Stimulated activated memory B cell treated with anti-CD40 and anti-IgM and Interleukin-4, amounts not matched to agents 10 μg/mL and 1 μg/mL and 100 μg/mL, for 72 hours (primary cell): ENCODE measurements around the gene DLG4.

Experiments used
- ATAC-seq: fragments of 150-1000 bp; cut with Tn5 transposase; 2 replicates; pipeline ENCODE4 v1.10.0; 2021
- H3K27ac Mint-ChIP-seq: one replicate; pipeline ENCODE4 v1.8.0; 2022; ENCODE audit warnings: mild to moderate bottlenecking, mixed read lengths
- H3K27me3 Mint-ChIP-seq: one replicate; pipeline ENCODE4 v1.8.0; 2022; ENCODE audit warnings: mixed read lengths
- H3K36me3 Mint-ChIP-seq: one replicate; pipeline ENCODE4 v1.8.0; 2022; ENCODE audit warnings: mixed read lengths
- H3K4me1 Mint-ChIP-seq: one replicate; pipeline ENCODE4 v1.8.0; 2022; ENCODE audit warnings: mixed read lengths
- H3K4me3 Mint-ChIP-seq: one replicate; pipeline ENCODE4 v1.8.0; 2022; ENCODE audit warnings: mild to moderate bottlenecking, moderate library complexity, mixed read lengths
- H3K9me3 Mint-ChIP-seq: one replicate; pipeline ENCODE4 v1.8.0; 2022; ENCODE audit warnings: mixed read lengths

The DLG4 gene

DNA sequence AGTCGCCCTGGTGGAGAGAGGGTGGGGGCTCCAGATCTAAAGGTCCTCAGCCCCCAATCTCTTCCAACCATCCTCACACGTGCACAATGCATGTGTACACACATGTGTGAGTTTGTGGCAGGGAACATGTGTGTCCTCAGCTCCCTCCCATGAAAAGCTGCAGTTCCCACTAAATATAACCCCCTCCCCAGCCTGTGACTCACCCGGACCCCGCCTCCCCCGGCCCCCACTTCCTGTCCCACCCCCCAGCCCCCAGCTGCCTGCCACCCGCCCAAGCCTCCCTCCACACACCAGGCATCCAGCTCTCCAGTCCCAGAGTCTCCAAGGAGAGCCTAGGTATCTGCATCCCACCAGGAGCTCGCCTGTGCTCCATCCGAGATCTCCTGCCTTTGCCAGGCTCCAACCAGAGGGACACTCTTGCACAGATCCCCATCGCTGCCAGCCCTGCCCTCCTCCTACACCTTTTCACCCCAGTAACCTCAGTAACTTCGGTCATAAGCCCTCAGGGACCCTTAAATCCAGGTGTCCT, 3.9 kb downstream of the DLG4 start:
- Mint-ChIP-seq H3K9me3 (no peaks in the 10 kb centered on the region), H3K4me1 (peaks cover 64% of the 10 kb centered on the region), H3K27ac (no peak overlapping the region), H3K36me3 (no peaks in the 10 kb centered on the region), H3K27me3 (peaks cover 9% of the 10 kb centered on the region), H3K4me3 (peak overlapping the region; percentile 35)
- no peak for ATAC-seq

DNA sequence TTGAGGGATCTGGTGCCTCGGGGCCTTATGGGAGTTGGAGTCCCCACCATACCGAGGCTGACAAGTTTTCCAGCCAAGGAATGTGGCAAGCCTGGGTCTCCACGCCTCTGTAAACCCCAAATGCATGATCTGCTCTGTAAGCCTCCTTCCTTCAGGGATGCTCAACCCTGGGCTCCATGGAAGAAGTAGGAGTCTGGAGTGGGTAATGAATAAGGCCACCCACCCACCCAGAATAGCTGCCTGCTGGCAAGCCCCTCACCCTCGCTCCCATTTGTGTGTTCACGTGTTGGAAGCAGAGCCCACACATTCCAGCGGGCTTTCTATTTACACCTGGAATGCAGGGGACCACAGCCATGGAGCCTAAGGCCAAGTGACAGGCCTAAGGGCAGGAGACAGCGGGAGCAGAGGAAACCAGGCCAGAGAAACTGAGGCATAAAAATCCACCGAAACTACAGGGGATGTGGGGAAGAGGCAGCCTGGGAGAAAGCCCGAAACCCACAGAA, 4.4 kb downstream of the DLG4 start:
- H3K4me1 Mint-ChIP-seq, result peaks cover 59% of the 10 kb centered on the region

DNA sequence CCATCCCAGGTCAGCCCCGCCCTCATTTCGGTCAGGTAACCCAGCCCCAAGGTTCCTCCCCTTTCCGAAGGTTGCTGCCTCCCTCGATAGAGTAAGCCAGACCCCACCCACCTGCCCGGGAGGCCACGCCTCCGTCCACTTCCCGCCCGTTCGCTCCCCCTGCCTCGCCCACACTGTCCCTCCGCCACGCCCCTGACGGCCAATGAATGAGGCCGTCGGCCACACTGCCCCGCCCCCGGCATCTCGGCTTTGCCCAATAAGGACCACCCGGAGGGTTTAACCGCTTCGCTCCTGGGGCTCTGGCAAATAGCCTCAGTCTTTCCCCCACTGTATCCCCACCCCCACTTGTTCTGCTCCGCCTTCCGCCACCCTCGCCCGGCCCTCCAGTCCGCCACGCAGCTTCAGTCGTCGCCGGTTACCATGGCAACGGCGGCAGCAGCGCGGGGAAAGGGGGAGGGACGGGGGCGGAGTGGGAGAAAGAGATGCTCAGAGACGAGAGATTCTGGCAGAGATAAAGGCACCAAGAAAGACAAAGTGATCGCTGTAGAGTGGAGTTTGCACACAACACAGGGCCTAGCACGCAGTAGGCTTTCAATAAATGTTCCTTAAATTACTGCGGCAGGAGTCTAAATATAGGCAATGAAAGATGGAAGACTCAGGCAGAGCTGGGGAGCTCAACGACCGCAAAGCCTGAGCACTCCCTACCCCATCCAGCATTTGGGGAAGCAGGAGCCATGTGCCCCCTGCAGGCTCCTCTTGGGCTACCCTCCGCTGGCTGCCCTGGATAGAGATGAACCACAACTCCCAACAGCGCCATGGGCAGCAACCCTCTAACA, 5.1 kb downstream of the DLG4 start:
- ATAC-seq, result peak; percentile 93
- Mint-ChIP-seq H3K4me3 (peak overlapping the region; percentile 91), H3K27me3 (peaks cover 9% of the 10 kb centered on the region), H3K36me3 (no peaks in the 10 kb centered on the region), H3K9me3 (no peaks in the 10 kb centered on the region), H3K4me1 (peaks cover 56% of the 10 kb centered on the region), H3K27ac (peak overlapping the region; percentile 71)

More for the DNA sequence above, 4.4 kb downstream of the DLG4 start:
- Mint-ChIP-seq H3K27me3 (peaks cover 9% of the 10 kb centered on the region), H3K36me3 (no peaks in the 10 kb centered on the region), H3K9me3 (no peaks in the 10 kb centered on the region), H3K4me3 (peak overlapping the region; percentile 91), H3K27ac (peak overlapping the region; percentile 71)
- no peak for ATAC-seq

DNA sequence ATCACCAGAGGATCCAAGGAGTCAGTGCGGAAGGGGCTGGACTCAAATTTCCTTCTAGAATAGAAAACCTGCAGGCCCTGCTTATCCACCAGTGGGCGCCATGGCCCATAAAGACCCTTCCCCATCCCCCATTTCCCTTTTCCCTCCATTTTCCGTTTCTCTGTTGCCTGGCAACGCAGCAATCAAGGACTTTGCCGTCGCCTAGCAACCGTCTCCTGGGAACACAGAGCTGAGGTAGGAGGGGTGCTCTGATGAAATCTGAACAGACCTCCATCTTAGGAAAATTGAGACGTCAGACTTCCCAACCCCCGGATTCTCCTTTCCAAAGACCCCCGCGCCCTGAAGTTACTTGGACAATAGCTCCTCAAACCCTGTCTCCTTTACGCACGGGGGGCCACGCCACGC, 5.7 kb downstream of the DLG4 start:
- Mint-ChIP-seq H3K4me3 (peak overlapping the region; percentile 91), H3K9me3 (no peaks in the 10 kb centered on the region), H3K27ac (peak overlapping the region; percentile 71), H3K36me3 (no peaks in the 10 kb centered on the region), H3K27me3 (peaks cover 9% of the 10 kb centered on the region), H3K4me1 (peaks cover 50% of the 10 kb centered on the region)
- ATAC-seq, result peak; percentile 14

DNA sequence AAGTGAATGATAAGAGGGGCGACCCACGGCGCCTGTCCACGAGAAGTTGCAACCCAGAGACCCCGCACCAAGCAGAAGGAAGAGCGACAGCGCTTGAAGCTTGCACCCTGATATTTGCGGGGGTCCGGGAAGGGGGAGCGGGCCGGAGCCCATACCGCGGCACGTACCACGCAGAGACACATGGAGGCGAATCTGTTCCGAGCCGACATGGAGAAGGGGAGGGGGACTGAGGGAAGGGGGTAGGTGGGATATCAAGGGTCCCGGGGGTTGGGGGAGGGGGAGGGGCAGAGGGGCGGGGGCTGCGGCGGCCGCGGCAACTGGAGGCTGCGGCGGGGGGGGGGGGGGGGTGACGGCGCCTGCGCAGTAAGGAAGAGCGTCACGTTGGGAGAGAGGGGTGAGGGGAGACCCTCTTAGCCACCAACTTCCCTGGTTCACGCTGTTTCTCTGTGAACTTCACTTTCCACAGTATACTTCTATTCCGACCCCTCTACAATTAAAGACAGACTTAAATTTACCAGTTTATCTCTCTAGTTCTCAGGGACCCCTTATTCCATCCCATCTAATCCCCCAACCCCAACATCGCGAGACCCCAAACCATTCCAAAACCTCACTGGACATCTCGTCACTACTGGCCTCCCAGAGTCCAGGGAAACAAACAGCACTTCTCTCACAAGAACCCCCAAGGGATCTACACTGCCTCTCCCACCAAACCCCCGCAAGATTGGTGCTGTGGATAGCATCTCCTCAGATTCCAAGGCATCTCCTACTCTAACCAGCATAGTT, 8.0 kb downstream of the DLG4 start:
- Mint-ChIP-seq H3K4me1 (peaks cover 38% of the 10 kb centered on the region), H3K4me3 (no peak overlapping the region), H3K27ac (no peak overlapping the region), H3K27me3 (peaks cover 9% of the 10 kb centered on the region), H3K9me3 (no peaks in the 10 kb centered on the region), H3K36me3 (no peaks in the 10 kb centered on the region)
- ATAC-seq, result no peak

DNA sequence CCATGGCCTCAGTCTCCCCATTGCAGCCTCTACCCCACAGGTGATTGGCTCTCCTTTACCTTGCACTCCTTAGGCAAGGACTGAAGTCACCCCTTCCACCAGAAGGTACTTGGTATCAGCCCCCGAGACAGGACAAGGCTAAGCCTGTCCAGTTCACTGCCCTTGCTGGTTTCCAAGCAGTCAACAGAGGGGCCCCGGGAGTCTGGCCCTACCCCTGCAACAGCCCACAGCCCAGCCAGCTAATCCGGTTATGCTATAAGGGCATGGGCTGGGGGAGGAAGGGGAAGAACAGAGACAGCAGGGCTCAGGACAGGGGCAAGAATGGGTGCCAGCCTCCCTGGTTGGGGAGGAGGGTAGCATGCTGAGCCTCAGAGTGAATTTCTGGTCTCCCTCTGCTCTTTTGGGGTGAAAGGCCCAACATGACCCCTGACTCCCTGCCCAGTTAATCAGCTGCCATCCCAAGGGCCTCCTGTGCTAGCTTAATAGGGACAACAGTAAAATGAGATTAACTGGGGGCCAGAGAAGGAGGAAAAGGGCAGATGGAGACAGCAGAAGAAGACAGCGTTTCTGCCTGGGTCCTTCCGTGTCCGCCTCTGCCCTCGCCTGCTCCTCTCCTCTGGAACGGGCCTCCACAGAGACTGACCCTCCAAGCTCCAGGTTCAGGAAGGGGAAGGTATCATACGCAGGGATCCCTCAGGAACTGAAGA, 10.7 kb downstream of the DLG4 start:
- no peaks in the 10 kb centered on the region for H3K9me3 Mint-ChIP-seq
- peaks cover 42% of the 10 kb centered on the region for H3K4me1 Mint-ChIP-seq
- H3K4me3 Mint-ChIP-seq, result no peak overlapping the region
- no peak for ATAC-seq
- no peak overlapping the region for H3K27ac Mint-ChIP-seq
- no peaks in the 10 kb centered on the region for H3K36me3 Mint-ChIP-seq
- peaks cover 9% of the 10 kb centered on the region for H3K27me3 Mint-ChIP-seq

DNA sequence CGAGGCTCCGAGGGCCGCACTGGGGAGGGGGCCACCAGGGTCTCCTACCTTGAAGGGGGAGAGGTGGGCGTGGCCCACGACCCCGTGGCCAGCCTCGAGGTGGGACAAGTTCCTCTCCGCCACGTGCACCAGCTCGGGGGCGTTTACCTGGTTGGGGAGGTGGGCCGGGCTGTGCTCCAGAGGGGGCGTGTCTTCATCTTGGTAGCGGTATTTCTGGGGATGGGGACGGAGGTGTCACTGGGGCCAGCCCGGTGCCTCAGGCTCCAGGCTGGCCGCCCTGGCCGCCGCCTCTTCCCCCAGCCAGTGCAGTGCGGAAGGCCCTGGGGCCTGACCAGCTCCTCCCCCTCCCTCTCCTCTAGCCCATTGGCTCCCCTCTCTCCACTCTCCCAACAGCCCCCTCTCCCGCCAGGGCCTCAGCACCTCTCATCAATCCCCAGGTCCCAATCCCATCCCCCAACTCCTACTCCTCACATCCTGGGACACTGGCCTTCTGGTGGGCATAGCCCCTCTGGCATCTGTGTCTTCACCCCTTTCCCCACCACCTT, 11.5 kb downstream of the DLG4 start:
- no peaks in the 10 kb centered on the region for H3K36me3 Mint-ChIP-seq
- peaks cover 39% of the 10 kb centered on the region for H3K4me1 Mint-ChIP-seq
- H3K27me3 Mint-ChIP-seq, result peaks cover 9% of the 10 kb centered on the region
- no peak overlapping the region for H3K4me3 Mint-ChIP-seq
- no peak overlapping the region for H3K27ac Mint-ChIP-seq
- no peak for ATAC-seq
- H3K9me3 Mint-ChIP-seq, result no peaks in the 10 kb centered on the region

DNA sequence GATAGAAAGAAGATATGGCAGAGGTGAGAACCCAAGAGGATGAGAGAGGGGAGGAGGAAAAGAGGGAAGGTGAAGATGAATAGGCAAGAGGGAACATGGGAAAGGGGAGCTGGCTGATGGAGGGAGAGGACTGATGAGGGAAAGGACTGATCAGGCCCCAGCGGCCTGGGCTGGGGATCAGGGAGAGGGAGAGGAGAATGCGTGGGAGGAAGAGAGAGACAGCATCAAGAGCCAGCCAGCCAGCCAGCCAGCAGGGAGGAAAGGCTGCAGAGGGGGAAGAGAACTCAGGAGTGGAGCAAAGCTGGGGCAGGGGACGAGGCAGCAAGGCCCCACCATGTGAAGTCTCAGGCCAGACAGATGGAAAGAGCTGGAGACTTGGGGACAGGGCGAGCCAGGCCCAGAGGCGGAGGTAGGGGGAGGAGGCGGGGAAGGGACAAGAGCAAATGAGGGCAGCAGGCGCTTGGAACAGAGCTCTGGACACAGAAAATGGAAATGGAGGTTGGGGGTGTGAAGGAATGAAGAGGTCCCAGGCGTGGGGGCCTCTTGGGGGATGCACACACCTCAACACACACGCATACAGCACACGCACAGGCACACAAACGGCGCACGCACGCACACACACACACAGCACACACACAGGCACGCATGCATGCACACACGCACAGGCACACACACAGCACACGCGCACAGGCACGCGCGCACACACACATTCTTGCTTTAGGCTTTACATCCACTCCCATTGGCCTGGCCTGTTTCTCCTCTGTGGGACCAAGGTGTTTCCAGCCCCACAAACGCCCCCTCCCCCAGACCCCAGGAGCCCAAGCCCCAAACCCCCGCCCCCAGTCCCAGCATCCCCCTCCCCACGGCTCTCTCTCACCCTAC, 12.3 kb downstream of the DLG4 start:
- Mint-ChIP-seq H3K27ac (peak overlapping the region; percentile 79), H3K4me1 (peaks cover 39% of the 10 kb centered on the region), H3K4me3 (no peak overlapping the region), H3K36me3 (no peaks in the 10 kb centered on the region), H3K27me3 (peaks cover 7% of the 10 kb centered on the region), H3K9me3 (no peaks in the 10 kb centered on the region)
- ATAC-seq, result no peak

DNA sequence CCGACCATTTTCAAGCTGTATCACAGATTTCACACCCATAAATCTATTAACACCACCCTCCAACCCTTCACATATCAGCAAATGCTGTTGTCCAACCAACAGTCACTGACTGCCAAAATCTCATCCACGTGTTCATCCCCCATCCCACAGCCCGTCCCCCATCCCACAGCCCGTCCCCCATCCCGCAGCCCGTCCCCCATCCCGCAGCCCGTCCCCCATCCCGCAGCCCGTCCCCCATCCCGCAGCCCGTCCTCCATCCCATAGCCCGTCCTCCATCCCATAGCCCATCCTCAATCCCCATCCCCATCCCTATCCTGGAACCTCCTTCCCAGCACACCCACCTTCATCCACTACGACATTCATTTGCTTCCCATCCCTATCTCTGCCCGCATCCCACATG, 14.1 kb downstream of the DLG4 start:
- no peak for ATAC-seq
- Mint-ChIP-seq H3K4me1 (peaks cover 39% of the 10 kb centered on the region), H3K36me3 (no peaks in the 10 kb centered on the region)

DNA sequence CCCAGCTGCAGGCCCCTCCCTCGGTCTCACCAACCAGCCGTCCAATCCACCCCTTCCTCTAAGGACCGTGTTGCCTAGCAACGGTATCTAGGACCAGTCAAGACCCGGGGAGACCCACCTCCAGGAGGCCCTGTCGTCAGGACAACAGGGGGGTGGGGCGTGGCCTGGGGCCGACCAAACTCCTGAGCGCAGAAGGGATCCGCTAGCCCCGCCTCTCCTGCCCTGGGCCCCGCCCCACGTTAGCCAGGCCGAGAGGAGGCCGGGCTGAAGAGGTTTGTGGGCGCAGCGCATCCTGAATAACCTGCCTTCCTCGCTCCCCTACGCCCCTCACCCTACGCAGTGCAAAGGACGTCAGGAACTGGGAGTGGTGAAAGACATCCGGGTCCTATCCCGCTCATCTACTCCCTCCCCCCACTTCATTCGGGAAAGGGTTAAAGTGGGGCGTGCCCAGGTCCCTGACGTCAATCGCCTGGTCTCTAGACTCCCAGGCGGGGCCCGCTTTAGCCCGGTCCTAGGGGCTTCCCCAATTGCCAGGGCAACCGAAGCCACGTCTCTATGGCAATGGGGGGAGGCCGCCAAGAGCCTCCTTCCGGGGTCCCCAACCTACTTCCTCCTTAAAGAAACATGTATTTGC, 14.7 kb downstream of the DLG4 start:
- peak; percentile 95 for ATAC-seq
- Mint-ChIP-seq H3K27me3 (no peaks in the 10 kb centered on the region), H3K36me3 (no peaks in the 10 kb centered on the region), H3K27ac (peak overlapping the region; percentile 79), H3K4me1 (peaks cover 39% of the 10 kb centered on the region), H3K4me3 (peak overlapping the region; percentile 78), H3K9me3 (no peaks in the 10 kb centered on the region)

More for the DNA sequence above, 14.1 kb downstream of the DLG4 start:
- no peaks in the 10 kb centered on the region for H3K9me3 Mint-ChIP-seq
- H3K4me3 Mint-ChIP-seq, result peak overlapping the region; percentile 78
- H3K27ac Mint-ChIP-seq, result peak overlapping the region; percentile 79
- no peaks in the 10 kb centered on the region for H3K27me3 Mint-ChIP-seq

DNA sequence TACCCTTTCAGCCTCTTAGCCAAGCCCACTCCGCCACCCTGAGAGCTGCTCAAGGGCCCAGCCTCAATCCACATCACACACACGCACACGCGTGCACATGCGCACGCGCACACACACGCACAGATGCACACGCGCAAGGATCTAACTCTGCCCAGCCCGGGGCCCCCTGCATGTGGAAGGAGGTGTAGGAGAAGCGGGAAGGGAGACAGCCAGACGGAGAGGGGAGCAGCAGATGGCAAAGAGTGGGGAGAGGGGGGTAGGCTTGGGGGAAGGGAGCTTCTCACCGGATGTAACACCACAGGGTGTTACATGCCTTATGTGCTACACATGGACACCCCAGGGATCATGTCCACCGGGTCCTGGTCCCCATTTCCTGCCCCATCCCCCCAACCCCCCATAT, 15.3 kb downstream of the DLG4 start:
- Mint-ChIP-seq H3K27me3 (no peaks in the 10 kb centered on the region), H3K4me1 (peaks cover 39% of the 10 kb centered on the region), H3K27ac (peak overlapping the region; percentile 79), H3K4me3 (peak overlapping the region; percentile 78), H3K36me3 (no peaks in the 10 kb centered on the region), H3K9me3 (no peaks in the 10 kb centered on the region)
- no peak for ATAC-seq

DNA sequence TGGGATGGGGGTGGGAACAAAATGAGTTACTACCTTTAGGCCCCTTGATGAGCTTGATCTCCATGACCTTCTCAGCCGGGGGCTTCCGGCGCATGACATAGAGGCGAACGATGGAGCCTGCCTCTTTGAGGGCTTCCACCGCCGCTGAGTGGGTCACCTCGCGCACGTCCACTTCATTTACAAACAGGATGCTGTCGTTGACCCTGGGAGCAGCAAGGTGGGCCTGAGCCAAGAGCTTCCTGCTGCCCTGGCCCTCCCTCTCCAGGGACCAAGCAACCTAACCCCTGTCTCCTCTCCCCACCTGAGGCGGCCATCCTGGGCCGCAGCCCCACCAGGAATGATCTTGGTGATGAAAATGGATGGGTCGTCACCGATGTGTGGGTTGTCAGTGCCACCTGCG, 16.2 kb downstream of the DLG4 start:
- no peak for ATAC-seq
- peak overlapping the region; percentile 79 for H3K27ac Mint-ChIP-seq
- peaks cover 39% of the 10 kb centered on the region for H3K4me1 Mint-ChIP-seq
- H3K4me3 Mint-ChIP-seq, result peak overlapping the region; percentile 54
- no peaks in the 10 kb centered on the region for H3K9me3 Mint-ChIP-seq
- H3K36me3 Mint-ChIP-seq, result no peaks in the 10 kb centered on the region
- H3K27me3 Mint-ChIP-seq, result no peaks in the 10 kb centered on the region

DNA sequence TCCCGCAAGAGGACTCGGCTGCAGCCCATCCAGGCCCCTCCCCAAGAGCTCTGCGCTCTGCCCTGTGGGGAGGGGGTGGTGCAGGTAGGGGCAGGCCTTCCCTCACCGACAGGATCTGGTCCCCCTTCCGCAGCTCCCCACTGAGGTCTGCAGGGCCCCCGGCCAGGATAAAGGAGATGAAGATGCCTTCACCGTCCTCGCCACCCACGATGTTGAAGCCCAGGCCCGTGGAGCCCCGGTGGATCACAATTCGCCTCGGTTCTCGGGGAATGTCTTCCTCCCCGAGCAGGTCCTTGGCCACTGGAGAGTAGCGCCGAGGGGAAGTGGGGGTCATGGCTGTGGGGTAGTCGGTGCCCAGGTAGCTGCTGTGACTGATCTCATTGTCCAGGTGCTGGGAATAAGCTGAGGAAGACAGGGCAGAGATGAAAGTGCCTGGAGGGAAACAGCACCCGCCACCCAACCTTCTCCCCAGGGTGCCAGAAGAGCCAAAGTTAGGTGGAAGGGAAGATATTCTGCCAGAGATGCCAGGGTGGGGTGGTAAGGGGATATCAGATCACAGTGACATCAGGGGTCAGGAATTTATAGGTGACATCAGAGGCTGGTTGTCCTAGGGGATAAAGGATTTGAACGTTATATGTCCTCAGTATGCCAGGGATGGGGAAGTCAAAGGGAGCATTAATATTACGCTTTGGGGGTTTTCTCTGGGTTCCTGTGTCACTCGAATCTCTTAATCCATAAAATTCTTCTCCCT, 22.8 kb downstream of the DLG4 start:
- ATAC-seq, result no peak
- Mint-ChIP-seq H3K36me3 (no peaks in the 10 kb centered on the region), H3K4me1 (no peaks in the 10 kb centered on the region)

More for the DNA sequence above, 22.8 kb downstream of the DLG4 start:
- no peak overlapping the region for H3K4me3 Mint-ChIP-seq
- no peaks in the 10 kb centered on the region for H3K27me3 Mint-ChIP-seq
- H3K27ac Mint-ChIP-seq, result no peak overlapping the region
- no peaks in the 10 kb centered on the region for H3K9me3 Mint-ChIP-seq
